ENCODE results near the gene CD47. TPM values are rescaled to one million over a fixed set of nuclear protein-coding genes. Genes with fewer than 3 reads are reported as not detected.

Gene CD47
- total RNA-seq: 81.0 and 92.9 TPM in 2 replicates

GRCh38 chr3:108090701-108091497 is at the start of gene CD47:
Gene CD47 (minus strand): TSS chr3:108091031. CDS start chr3:108090908, 123 bp downstream.

Other genes starting within 250 kb of the CD47 start
- gene IFT57, start 131.4 kb upstream of the CD47 start, total RNA-seq: 37.7 and 47.5 TPM in 2 replicates
- not detected in 2 replicates for gene HHLA2, start 205.5 kb upstream of the CD47 start, total RNA-seq

Data from placental pericyte (primary cell).